HepG2 (cell line): Measurements from ENCODE around the gene INF2. TPM values are rescaled to one million over a fixed set of nuclear protein-coding genes. Genes with fewer than 3 reads are reported as not detected.

ENCODE experiments used
- AGO1 ChIP-seq: fragments of 200-400 bp; formaldehyde crosslinking; IDR thresholded peaks from 2 replicates; pipeline ENCODE4 v1.6.1; 2017; ENCODE audit warnings: mild to moderate bottlenecking, low read depth, low read length, moderate library complexity; ENCODE audit not compliant: poor library complexity, severe bottlenecking
- CBX5 ChIP-seq: sonication (generic); formaldehyde crosslinking; IDR thresholded peaks from 2 replicates; pipeline ENCODE4 v1.4.0; 2020; ENCODE audit warnings: missing genetic modification reagents, borderline replicate concordance
- CENPX ChIP-seq: sonication (generic); formaldehyde crosslinking; IDR thresholded peaks from 2 replicates; pipeline ENCODE4 v1.9.0; 2021; ENCODE audit warnings: mild to moderate bottlenecking, missing genetic modification reagents, moderate library complexity
- FOXJ3 ChIP-seq: sonication (generic); formaldehyde crosslinking; IDR thresholded peaks from 2 replicates; pipeline ENCODE4 v1.4.0; 2020; ENCODE audit warnings: missing genetic modification reagents, mild to moderate bottlenecking, borderline replicate concordance
- GABPA ChIP-seq, 2 experiments: IDR thresholded peaks; 2 replicates each; pipeline ENCODE4 v1.6.1; 2011 to 2016; ENCODE audit warnings: low read depth in 2 of 2, low read length in 1 of 2, missing biosample characterization in 1 of 2, missing genetic modification characterization in 1 of 2
- HNRNPLL ChIP-seq: fragments of 200-400 bp; formaldehyde crosslinking; IDR thresholded peaks from 2 replicates; pipeline ENCODE4 v1.6.1; 2017; ENCODE audit warnings: mild to moderate bottlenecking, low read depth, low read length; ENCODE audit not compliant: poor library complexity, severe bottlenecking
- IKZF4 ChIP-seq: sonication (generic); formaldehyde crosslinking; IDR thresholded peaks from 2 replicates; pipeline ENCODE4 v1.5.1; 2020; ENCODE audit warnings: borderline replicate concordance, mild to moderate bottlenecking, low read depth, missing genetic modification reagents; ENCODE audit errors: not compliant biosample characterization
- JUN ChIP-seq: sonication (generic); formaldehyde crosslinking; IDR thresholded peaks from 2 replicates; pipeline ENCODE4 v1.4.0; 2020; ENCODE audit warnings: mild to moderate bottlenecking, missing genetic modification reagents
- REPIN1 ChIP-seq: sonication (generic); formaldehyde crosslinking; IDR thresholded peaks from 2 replicates; pipeline ENCODE4 v1.8.0; 2022; ENCODE audit warnings: missing genetic modification reagents, low read depth, mild to moderate bottlenecking, borderline replicate concordance
- RXRB ChIP-seq: IDR thresholded peaks from 2 replicates; pipeline ENCODE4 v1.6.1; 2016; ENCODE audit warnings: borderline replicate concordance, missing genetic modification reagents, missing compliant biosample characterization
- SMAD3 ChIP-seq: sonication (generic); formaldehyde crosslinking; IDR thresholded peaks from 2 replicates; pipeline ENCODE4 v1.4.0; 2020; ENCODE audit warnings: missing genetic modification reagents
- SMYD3 ChIP-seq: sonication (generic); formaldehyde crosslinking; IDR thresholded peaks from 2 replicates; pipeline ENCODE4 v1.8.1; 2023; ENCODE audit warnings: mild to moderate bottlenecking, missing genetic modification reagents
- TBP ChIP-seq: sonication (generic); formaldehyde crosslinking; IDR thresholded peaks from 2 replicates; pipeline ENCODE4 v1.5.0; 2020; ENCODE audit warnings: missing genetic modification reagents
- TEAD3 ChIP-seq: optimal IDR thresholded peaks from 2 replicates; pipeline ENCODE3; 2016; ENCODE audit warnings: borderline replicate concordance
- ZBTB20 ChIP-seq: sonication (generic); formaldehyde crosslinking; IDR thresholded peaks from 2 replicates; pipeline ENCODE4 v1.8.1; 2023; ENCODE audit warnings: missing genetic modification reagents, low read depth, mild to moderate bottlenecking, borderline replicate concordance
- ZBTB7A ChIP-seq: sonication (generic); formaldehyde crosslinking; IDR thresholded peaks from 2 replicates; pipeline ENCODE4 v1.8.0; 2022; ENCODE audit warnings: mild to moderate bottlenecking, missing genetic modification reagents
- ZFP1 ChIP-seq: IDR thresholded peaks from 2 replicates; pipeline ENCODE4 v1.6.1; 2016
- ZNF101 ChIP-seq: sonication (generic); formaldehyde crosslinking; IDR thresholded peaks from 2 replicates; pipeline ENCODE4 v1.4.0; 2020; ENCODE audit warnings: mild to moderate bottlenecking, low read depth, missing genetic modification reagents, borderline replicate concordance
- ZNF329 ChIP-seq: sonication (generic); formaldehyde crosslinking; IDR thresholded peaks from 2 replicates; pipeline ENCODE4 v1.9.0; 2021; ENCODE audit warnings: low read depth, mild to moderate bottlenecking, missing genetic modification reagents
- ZNF354B ChIP-seq: sonication (generic); formaldehyde crosslinking; IDR thresholded peaks from 2 replicates; pipeline ENCODE4 v1.8.0; 2022; ENCODE audit warnings: mild to moderate bottlenecking, missing genetic modification reagents
- ZNF878 ChIP-seq: sonication (generic); formaldehyde crosslinking; IDR thresholded peaks from 2 replicates; pipeline ENCODE4 v1.8.1; 2023; ENCODE audit warnings: mild to moderate bottlenecking, missing genetic modification reagents, moderate library complexity
- polyA plus RNA-seq, 8 experiments: library from polyadenylated mRNA; depleted of rRNA in 3 of 8; stranded (reverse) in 7 of 8; unstranded in 1 of 8; fragments of >200 nt; fragmentation: Illumina TruSeq in 4 of 8; extraction: Trizol in 4 of 8; gene quantifications; 2 replicates each; pipeline versions ENCODE4 v1.2.1 to v1.2.3, GENCODE V29; 2011 to 2016; ENCODE audit warnings: low read depth in 4 of 8, missing spikeins in 1 of 8, mixed read lengths in 1 of 8; ENCODE audit not compliant: insufficient read depth in 1 of 8
- total RNA-seq, 5 experiments: library from RNA; depleted of rRNA; stranded (reverse); fragments of >200 nt; fragmentation: Illumina TruSeq; extraction: Trizol; gene quantifications; 2 replicates each; pipeline ENCODE4 v1.2.3, GENCODE V29; 2016; ENCODE audit warnings: low read depth in 1 of 5
- TF ChIP-seq, protein P1 (sequence below): sonication (generic); formaldehyde crosslinking; IDR thresholded peaks from 2 replicates; pipeline ENCODE4 v1.5.0; 2020; ENCODE audit warnings: missing genetic modification reagents
- TF ChIP-seq, protein P2 (sequence below): sonication (generic); formaldehyde crosslinking; IDR thresholded peaks from 2 replicates; pipeline ENCODE4 v1.5.1; 2020; ENCODE audit warnings: mild to moderate bottlenecking, missing genetic modification reagents
- TF ChIP-seq, protein P3 (sequence below): sonication (generic); formaldehyde crosslinking; IDR thresholded peaks from 2 replicates; pipeline ENCODE4 v1.8.0; 2022; ENCODE audit warnings: missing genetic modification reagents, mild to moderate bottlenecking, borderline replicate concordance
- TF ChIP-seq, protein P4 (sequence below): IDR thresholded peaks from 2 replicates; pipeline ENCODE4 v1.6.1; 2018; ENCODE audit warnings: missing genetic modification reagents

INF2 gene
- total and polyA plus RNA-seq, 2 of the 13 experiments (the other 11 are each of a cell fraction or from before 2014, with no cell fraction given) = 16.4 to 26.4 TPM

DNA sequence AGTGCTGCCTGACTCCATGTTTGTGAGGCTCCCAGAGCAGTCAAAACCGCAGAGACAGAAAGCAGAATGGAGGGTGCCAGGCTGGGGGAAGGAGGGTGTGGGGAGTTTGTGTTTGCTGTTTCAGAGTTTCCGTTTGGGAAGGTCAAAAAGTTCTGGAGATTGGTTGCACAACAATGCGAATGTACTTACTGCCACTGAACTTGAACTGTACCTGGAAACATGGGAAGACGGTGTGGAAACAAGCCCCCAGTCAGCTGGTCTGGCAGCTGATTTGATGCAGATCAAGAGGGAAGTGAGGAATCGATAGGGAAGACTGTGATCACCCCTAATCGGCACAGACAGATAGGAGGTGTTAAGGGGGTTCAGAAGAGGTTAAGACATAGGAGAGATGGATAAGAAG lies 35.3 kb upstream of the INF2 start (continued):
- TF ChIP-seq JUN (CRISPR knock-in tag) = no peak
- 0 out of 2 replicates have a peak, but pooled peaks have one; percentile 33 for TF ChIP-seq ZNF878 (CRISPR knock-in tag)
- TF ChIP-seq, protein P1, sequence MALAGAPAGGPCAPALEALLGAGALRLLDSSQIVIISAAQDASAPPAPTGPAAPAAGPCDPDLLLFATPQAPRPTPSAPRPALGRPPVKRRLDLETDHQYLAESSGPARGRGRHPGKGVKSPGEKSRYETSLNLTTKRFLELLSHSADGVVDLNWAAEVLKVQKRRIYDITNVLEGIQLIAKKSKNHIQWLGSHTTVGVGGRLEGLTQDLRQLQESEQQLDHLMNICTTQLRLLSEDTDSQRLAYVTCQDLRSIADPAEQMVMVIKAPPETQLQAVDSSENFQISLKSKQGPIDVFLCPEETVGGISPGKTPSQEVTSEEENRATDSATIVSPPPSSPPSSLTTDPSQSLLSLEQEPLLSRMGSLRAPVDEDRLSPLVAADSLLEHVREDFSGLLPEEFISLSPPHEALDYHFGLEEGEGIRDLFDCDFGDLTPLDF (CRISPR knock-in tag) = no peak
- TF ChIP-seq, protein P2, sequence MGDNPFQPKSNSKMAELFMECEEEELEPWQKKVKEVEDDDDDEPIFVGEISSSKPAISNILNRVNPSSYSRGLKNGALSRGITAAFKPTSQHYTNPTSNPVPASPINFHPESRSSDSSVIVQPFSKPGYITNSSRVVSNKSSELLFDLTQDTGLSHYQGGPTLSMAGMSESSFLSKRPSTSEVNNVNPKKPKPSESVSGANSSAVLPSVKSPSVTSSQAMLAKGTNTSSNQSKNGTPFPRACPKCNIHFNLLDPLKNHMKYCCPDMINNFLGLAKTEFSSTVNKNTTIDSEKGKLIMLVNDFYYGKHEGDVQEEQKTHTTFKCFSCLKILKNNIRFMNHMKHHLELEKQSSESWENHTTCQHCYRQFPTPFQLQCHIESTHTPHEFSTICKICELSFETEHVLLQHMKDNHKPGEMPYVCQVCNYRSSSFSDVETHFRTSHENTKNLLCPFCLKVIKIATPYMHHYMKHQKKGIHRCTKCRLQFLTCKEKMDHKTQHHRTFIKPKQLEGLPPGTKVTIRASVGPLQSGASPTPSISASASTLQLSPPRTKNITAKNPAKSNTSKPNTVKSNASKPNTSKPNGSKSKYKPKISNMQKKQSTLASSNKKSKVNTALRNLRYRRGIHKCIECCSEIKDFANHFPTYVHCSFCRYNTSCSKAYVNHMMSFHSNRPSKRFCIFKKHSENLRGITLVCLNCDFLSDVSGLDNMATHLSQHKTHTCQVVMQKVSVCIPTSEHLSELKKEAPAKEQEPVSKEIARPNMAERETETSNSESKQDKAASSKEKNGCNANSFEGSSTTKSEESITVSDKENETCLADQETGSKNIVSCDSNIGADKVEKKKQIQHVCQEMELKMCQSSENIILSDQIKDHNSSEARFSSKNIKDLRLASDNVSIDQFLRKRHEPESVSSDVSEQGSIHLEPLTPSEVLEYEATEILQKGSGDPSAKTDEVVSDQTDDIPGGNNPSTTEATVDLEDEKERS (CRISPR knock-in tag) = peak; percentile 77; the same call in 1 of the 2 replicates
- peak; percentile 39; the same call in 1 of the 2 replicates for TF ChIP-seq ZBTB7A
- no peak for TF ChIP-seq ZNF101 (CRISPR knock-in tag)
- TF ChIP-seq TEAD3 (CRISPR knock-in tag) = peak; percentile 40
- TF ChIP-seq CBX5 (CRISPR knock-in tag) = peak; percentile 31; the same call in 1 of the 2 replicates
- no peak for TF ChIP-seq SMYD3 (CRISPR knock-in tag)
- no peak for TF ChIP-seq ZNF329
- TF ChIP-seq, protein P3, sequence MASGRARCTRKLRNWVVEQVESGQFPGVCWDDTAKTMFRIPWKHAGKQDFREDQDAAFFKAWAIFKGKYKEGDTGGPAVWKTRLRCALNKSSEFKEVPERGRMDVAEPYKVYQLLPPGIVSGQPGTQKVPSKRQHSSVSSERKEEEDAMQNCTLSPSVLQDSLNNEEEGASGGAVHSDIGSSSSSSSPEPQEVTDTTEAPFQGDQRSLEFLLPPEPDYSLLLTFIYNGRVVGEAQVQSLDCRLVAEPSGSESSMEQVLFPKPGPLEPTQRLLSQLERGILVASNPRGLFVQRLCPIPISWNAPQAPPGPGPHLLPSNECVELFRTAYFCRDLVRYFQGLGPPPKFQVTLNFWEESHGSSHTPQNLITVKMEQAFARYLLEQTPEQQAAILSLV (CRISPR knock-in tag) = no peak
- TF ChIP-seq REPIN1 (CRISPR knock-in tag) = no peak
- 0 out of 2 replicates have a peak, but pooled peaks have one; percentile 27 for TF ChIP-seq ZFP1 (CRISPR knock-in tag)
- TF ChIP-seq CENPX (CRISPR knock-in tag) = no peak
- no peak for TF ChIP-seq AGO1
- TF ChIP-seq IKZF4 (CRISPR knock-in tag) = no peak
- no peak for TF ChIP-seq FOXJ3
- no peak for TF ChIP-seq SMAD3 (CRISPR knock-in tag)
- no peak for TF ChIP-seq HNRNPLL
- TF ChIP-seq ZNF354B (CRISPR knock-in tag) = no peak
- TF ChIP-seq ZBTB20 (CRISPR knock-in tag) = peak; percentile 76; the same call in 1 of the 2 replicates
- TF ChIP-seq RXRB = peak; percentile 98
- no peak for TF ChIP-seq GABPA (IDR thresholded peaks at IDR 0.05; ENCODE audit: low read depth, low read length)
- TF ChIP-seq GABPA (CRISPR knock-in tag; IDR thresholded peaks at IDR 0.05; ENCODE audit: low read depth) = peak; percentile 45; the same call in 1 of the 2 replicates
- no peak for TF ChIP-seq TBP (CRISPR knock-in tag)
- TF ChIP-seq, protein P4, sequence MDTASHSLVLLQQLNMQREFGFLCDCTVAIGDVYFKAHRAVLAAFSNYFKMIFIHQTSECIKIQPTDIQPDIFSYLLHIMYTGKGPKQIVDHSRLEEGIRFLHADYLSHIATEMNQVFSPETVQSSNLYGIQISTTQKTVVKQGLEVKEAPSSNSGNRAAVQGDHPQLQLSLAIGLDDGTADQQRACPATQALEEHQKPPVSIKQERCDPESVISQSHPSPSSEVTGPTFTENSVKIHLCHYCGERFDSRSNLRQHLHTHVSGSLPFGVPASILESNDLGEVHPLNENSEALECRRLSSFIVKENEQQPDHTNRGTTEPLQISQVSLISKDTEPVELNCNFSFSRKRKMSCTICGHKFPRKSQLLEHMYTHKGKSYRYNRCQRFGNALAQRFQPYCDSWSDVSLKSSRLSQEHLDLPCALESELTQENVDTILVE (CRISPR knock-in tag) = no peak
